Measurements from ENCODE around the gene RESP18.

RESP18 gene

GRCh38 chr2:219296142-219296541 is 36.4 kb downstream of the RESP18 start:
- DNase-seq, result peak; percentile 2
- no peak for ATAC-seq (ENCODE audit: insufficient read depth, low read depth)
- H3K4me3 ChIP-seq (ENCODE audit: low read depth in 1 of 2, low read length in 2 of 2), result no peak overlapping the region
- no peak overlapping the region for H2AFZ ChIP-seq (ENCODE audit: low read depth, low read length)
- peaks cover 18% of the 10 kb centered on the region for H3K4me1 ChIP-seq (ENCODE audit: insufficient read depth, low read length)
- no peaks in the 10 kb centered on the region for H3K36me3 ChIP-seq (ENCODE audit: insufficient read depth, low read length)
- H3K79me2 ChIP-seq (ENCODE audit: insufficient read depth, low read length), result no peaks in the 10 kb centered on the region
- H3K9me3 ChIP-seq (ENCODE audit: insufficient read depth, low read length, severe bottlenecking), result no peaks in the 10 kb centered on the region
- no peak overlapping the region for H3K4me2 ChIP-seq (ENCODE audit: insufficient read depth, low read length)
- no peaks in the 10 kb centered on the region for H4K20me1 ChIP-seq (ENCODE audit: insufficient read depth, low read length)
- no peak overlapping the region for H3K9ac ChIP-seq (ENCODE audit: low read depth, low read length)
- H3K27me3 ChIP-seq (ENCODE audit: insufficient read depth, low read length, poor library complexity), result peaks cover 29% of the 10 kb centered on the region
- TF ChIP-seq EZH2 (IDR thresholded peaks at IDR 0.05; ENCODE audit: borderline replicate concordance, low read depth, low read length, severe bottlenecking) (no peak), CTCF (IDR thresholded peaks at IDR 0.05; ENCODE audit: borderline replicate concordance, extremely low read depth, low read length, poor library complexity, severe bottlenecking) (no peak)
- H3K27ac ChIP-seq (ENCODE audit: low read length), result no peak overlapping the region

- Histone ChIP-seq H2AFZ (ENCODE audit: low read depth, low read length) (peak overlapping the region; percentile 93), H3K9ac (ENCODE audit: low read depth, low read length) (peak overlapping the region; percentile 64), H3K36me3 (ENCODE audit: insufficient read depth, low read length) (no peaks in the 10 kb centered on the region), H3K9me3 (ENCODE audit: insufficient read depth, low read length, severe bottlenecking) (no peaks in the 10 kb centered on the region), H3K27me3 (ENCODE audit: insufficient read depth, low read length, poor library complexity) (peaks cover 14% of the 10 kb centered on the region), H3K4me1 (ENCODE audit: insufficient read depth, low read length) (peaks cover 18% of the 10 kb centered on the region), H3K4me3 (ENCODE audit: low read depth in 1 of 2, low read length in 2 of 2) (peak overlapping the region; percentile 9 to 61; a peak in 3 of 4 replicates), H3K79me2 (ENCODE audit: insufficient read depth, low read length) (no peaks in the 10 kb centered on the region), H4K20me1 (ENCODE audit: insufficient read depth, low read length) (no peaks in the 10 kb centered on the region), H3K27ac (ENCODE audit: low read length) (peak overlapping the region; percentile 30; the same call in 1 of the 2 replicates), H3K4me2 (ENCODE audit: insufficient read depth, low read length) (peak overlapping the region; percentile 86)
- TF ChIP-seq EZH2 (IDR thresholded peaks at IDR 0.05; ENCODE audit: borderline replicate concordance, low read depth, low read length, severe bottlenecking) (no peak), CTCF (IDR thresholded peaks at IDR 0.05; ENCODE audit: borderline replicate concordance, extremely low read depth, low read length, poor library complexity, severe bottlenecking) (peak; percentile 93)
- ATAC-seq (ENCODE audit: insufficient read depth, low read depth) (peak; percentile 85), DNase-seq (peak; percentile 82)
Observed at GRCh38 chr2:219294356-219295351, 37.9 kb downstream of the RESP18 start.

- Histone ChIP-seq H3K4me2 (ENCODE audit: insufficient read depth, low read length) (peak overlapping the region; percentile 86), H3K9me3 (ENCODE audit: insufficient read depth, low read length, severe bottlenecking) (no peaks in the 10 kb centered on the region), H2AFZ (ENCODE audit: low read depth, low read length) (peak overlapping the region; percentile 93; the same call in 1 of the 2 replicates), H3K9ac (ENCODE audit: low read depth, low read length) (peak overlapping the region; percentile 64; the same call in 1 of the 2 replicates), H3K79me2 (ENCODE audit: insufficient read depth, low read length) (no peaks in the 10 kb centered on the region), H3K36me3 (ENCODE audit: insufficient read depth, low read length) (no peaks in the 10 kb centered on the region), H4K20me1 (ENCODE audit: insufficient read depth, low read length) (no peaks in the 10 kb centered on the region), H3K27ac (ENCODE audit: low read length) (no peak overlapping the region), H3K27me3 (ENCODE audit: insufficient read depth, low read length, poor library complexity) (peaks cover 5% of the 10 kb centered on the region), H3K4me3 (ENCODE audit: low read depth in 1 of 2, low read length in 2 of 2) (no peak overlapping the region), H3K4me1 (ENCODE audit: insufficient read depth, low read length) (peaks cover 17% of the 10 kb centered on the region)
- peak; percentile 2 for DNase-seq
- ATAC-seq (ENCODE audit: insufficient read depth, low read depth), result no peak
- TF ChIP-seq EZH2 (IDR thresholded peaks at IDR 0.05; ENCODE audit: borderline replicate concordance, low read depth, low read length, severe bottlenecking), result no peak
- no peak for TF ChIP-seq CTCF (IDR thresholded peaks at IDR 0.05; ENCODE audit: borderline replicate concordance, extremely low read depth, low read length, poor library complexity, severe bottlenecking)
Observed at GRCh38 chr2:219293736-219294231, 38.8 kb downstream of the RESP18 start.

Data from DND-41 (cell line).